OCI-M2 (cell line): ENCODE results near the gene GPR108.
"Not testable (repeated sequence)": the region's sequence is repeated elsewhere in the genome, so short reads cannot be mapped to it uniquely, and the experiment has no call there.

ENCODE experiments used
- DNase-seq: peaks from one replicate; lab custom pipeline; 2025; ENCODE audit not compliant: unreplicated experiment; lab: John Stamatoyannopoulos, UW

Gene GPR108

GRCh38 chr19:6761053-6761676 is 23.8 kb upstream of the GPR108 start:
- DNase-seq = no peak

DNA sequence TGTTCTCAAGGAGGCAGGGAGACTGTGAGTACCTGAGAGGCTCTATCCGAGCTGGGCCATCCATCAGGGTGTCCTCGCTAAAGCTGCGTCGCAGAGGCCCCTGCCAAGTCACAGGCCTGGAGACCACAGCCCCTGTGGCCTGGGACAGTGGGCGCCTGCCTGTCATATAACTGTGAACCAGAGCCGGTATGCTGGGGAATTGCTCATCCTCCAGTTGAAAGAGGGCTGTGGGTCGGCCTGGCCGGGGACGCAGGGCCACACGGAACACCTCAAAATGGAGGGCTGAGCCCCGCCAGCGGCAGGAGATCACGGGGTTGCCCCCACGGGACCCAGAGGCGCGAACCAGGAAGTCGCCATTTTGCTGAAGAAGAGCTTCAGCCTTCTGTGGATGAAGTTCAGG is 23.2 kb upstream of the GPR108 start:
- no peak for DNase-seq

GRCh38 chr19:6754653-6755463 is 17.5 kb upstream of the GPR108 start:
- no peak for DNase-seq

- DNase-seq = no peak
Observed at GRCh38 chr19:6754136-6754535, 16.8 kb upstream of the GPR108 start.

DNA sequence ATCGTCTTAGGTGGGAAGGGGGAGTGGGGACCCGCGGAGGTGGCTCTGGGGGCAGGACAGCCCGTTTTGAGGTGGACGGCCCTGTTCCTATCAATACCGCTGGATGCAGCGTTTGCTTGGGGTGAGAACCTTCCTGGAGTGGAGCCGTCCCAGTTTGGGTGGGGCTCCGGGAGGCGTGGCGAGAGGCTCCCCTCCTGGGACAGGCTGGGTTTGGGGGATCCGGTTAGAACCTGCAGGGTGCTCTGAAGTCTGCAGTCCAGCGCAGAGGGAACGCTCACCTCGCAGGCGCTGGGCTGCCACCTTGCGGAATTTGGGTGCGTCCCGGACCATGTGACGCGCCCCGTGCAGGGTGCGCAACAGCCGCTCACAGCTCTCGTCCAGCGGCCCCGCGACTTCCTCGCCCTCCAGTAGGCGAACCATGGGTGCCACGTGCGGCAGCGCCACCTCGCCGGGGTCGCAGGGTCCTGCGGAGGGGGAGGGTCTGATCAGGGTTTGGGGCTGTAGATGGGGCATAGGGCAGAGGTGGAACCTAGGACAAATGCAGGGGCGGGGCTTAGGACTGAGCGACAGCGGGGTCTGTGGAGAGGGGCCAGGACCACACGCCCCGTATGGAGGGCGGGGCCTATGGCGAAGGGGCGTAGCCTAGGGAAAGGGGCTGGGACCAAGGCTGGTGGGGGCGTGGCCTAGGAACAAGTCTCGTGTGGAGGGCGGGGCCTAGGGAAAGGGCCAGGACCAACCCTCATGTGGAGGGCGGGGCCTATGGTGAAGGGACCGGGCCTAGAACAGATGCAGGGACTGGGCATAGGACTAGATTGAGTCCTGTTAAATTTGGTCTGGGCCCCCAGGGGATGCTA is 16.0 kb upstream of the GPR108 start:
- peak; percentile 68 for DNase-seq

- DNase-seq = no peak
Observed at GRCh38 chr19:6752256-6753177, 15.1 kb upstream of the GPR108 start.

DNA sequence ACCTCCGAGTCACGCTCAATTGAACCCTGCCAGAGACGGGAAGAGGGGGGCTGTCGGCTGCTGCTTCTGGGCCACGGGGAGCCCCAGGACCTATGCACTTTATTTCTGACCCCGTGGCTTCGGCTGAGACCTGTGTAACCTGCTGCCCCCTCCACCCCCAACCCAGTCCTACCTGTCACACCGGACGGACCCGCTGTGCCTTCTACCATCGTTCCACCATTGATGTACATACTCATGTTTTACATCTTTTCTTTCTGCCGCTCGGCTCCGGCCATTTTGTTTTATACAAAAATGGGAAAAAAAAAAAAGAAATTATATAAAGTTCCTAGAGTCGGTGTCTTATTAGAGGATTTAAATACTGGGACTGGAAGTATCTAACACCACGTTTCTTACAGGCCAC is 13.8 kb upstream of the GPR108 start:
- DNase-seq = no peak

DNA sequence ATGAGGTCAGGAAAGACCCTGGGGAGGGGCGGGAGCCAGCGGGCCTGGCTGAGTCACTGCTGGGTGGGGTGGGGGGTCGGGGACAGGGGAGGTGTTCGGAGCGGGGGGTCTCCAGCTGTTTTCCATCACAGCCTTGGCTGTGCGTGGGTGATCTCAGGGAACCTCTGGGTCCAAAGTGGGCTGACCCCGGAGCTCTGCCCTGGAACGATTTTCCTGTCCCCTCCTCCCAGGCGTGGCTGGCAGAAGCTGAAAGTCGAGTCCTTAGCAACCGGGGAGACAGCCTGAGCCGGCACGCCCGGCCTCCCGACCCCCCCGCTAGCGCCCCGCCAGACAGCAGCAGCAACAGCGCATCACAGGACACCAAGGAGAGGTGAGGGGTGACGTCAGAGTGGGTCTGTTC is 12.7 kb upstream of the GPR108 start:
- DNase-seq = no peak

GRCh38 chr19:6748543-6748942 is 11.2 kb upstream of the GPR108 start:
- DNase-seq = not testable (repeated sequence)

DNA sequence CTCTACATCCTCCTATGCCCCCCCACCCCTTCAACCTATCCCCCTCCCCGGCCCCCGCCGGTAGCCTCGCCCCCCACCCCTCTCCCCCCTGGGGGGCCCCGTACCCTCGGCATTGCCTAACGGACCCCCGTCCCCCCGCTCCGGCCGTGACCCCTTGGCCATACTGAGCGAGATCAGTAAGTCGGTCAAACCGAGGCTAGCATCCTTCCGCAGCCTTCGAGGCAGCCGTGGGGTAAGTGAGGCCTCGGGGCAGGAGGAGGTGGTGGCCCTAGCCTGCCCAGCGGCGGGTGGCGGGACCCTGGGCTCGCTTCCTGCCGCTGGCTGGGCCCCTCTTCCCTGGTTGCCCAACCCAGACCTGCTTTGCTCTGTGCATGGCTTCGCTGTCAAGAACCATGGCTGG is 8.6 kb upstream of the GPR108 start:
- DNase-seq = no peak

DNA sequence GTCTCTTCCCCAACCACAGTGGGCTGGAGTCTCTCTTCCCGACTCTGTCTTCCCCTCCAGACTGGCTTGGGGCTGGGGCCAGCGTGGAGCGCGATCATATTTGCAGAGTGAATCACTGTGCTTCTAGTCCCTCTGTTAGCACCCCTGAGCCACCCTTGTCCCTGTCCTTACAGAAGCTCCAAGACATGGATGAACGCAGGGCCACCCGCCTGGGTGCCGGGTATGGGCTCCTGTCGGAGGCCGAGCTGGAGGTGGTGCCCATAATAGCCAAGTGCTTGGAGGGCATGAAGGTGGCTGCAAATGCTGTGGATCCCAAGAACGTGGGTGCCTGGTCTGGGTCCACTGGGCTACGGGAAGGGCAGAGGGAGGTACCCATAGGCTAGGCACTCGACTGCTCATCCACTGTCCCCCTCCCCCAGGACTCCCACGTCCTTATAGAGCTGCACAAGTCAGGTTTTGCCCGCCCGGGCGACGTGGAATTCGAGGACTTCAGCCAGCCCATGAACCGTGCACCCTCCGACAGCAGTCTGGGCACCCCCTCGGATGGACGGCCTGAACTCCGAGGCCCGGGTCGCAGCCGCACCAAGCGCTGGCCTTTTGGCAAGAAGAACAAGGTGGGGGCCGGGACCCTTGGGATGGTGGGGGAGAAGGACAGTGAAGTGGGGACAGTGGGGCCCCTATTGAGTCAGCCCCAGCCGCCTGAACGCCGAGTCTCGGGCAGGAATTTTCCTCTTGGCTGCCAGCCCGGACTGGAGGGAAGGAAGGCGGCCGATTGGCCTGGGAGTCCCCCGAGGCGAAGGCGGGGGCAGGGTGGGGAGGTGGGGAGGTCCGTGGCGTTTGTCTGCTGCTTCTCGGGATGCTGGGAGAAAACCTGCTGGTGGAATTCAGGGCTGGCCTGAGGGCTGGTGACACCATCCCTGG is 7.3 kb upstream of the GPR108 start:
- DNase-seq = no peak

- DNase-seq = no peak
Observed at GRCh38 chr19:6743714-6744380, 6.5 kb upstream of the GPR108 start.

- no peak for DNase-seq
Observed at GRCh38 chr19:6743066-6743465, 5.7 kb upstream of the GPR108 start.

DNA sequence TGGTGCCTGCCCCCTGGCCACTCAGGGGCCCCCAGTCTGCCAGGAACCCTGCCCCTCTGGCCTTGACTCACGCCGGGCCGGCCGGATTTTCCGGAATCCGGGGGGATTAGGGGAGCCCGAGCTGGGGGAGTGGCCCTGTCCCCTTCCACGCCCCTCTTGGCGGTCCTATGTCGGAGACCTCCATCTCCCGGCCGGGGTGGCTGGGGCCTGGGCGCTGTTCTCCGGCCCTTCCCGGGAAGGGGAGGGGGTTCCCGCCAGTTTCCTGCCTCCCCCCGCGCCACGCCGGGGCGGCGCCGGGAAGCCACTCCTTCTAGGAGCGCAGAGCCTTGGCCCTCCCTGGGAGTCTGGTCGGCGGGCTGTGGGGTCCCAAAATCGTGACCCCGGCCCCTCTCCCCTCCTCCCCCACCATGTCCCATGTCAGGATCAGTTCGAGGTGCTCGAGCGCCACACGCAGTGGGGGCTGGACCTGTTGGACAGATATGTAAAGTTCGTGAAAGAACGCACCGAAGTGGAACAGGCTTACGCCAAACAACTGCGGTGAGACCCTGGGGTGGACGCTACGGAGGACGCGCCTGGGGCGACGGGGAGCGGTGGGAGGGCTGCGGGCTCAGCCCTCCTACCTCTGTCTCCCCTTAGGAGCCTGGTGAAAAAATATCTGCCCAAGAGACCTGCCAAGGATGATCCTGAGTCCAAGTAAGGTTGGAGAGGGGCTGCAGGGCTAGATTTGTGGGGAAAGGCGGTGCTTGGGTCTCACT is 3.4 kb upstream of the GPR108 start:
- DNase-seq = no peak

DNA sequence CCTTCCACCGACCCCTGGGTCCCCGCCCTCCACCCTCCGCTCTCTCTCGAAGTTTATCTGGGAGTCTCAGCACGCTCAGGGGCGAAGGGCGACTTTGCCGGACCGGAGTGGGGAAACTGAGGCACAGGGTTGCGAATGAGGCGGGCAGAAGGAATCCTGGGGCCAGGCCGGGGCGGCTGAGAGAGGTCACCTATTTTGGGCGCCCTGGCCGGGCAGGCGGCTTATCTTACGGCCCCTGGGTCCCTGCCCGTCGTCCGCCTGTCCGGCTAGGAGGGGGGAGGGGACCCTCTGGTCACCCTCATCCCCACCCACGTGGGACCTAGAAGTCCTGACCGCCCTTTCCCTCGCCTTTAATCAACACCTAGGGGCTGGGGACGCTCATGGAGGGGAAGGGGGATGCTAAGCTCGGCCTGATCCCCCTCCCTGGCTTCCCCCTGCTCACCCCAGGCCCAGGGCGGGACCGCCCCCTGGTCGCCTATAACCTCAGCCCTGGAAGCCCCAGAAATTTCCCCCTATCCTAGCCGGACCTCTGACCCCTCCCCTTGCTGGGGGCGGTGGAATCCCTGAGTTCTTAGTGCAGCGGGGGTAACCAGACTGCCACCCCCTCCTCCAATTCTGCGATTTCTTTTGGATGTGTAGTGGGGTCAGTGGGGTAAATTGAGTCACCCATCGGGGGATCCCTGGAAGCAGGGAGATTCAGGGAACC is 2.7 kb upstream of the GPR108 start:
- DNase-seq = no peak

DNA sequence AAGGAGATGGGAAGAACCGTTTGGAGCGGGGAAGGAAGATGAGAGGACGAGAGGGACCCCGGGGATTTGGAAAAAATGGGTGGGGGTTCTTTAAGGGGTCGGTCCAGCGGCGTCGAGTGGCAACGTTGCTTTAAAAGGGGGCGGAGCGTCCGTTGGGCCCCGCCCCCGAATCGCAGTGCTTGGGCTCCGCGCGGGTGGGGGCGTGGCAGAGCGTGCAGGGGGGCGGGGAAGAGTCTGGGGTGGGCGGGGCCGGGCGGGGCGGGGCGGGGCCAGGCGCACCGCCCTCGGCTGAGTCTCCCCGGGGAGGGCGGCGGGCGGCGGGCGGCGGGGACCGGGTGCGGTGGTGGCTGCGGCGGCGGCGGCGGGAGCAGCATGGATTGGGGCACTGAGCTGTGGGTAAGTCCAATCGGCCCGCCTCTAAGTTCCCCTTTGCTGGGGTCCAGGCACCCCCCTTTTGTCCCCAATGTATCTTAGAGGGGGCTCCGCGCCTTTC is 2.1 kb upstream of the GPR108 start, which contains the start of gene TRIP10:
Gene TRIP10 (plus strand): TSS at position 291 of the 493 bp plus-strand sequence. CDS start 82 bp downstream, at position 373.
- no peak for DNase-seq

- peak; percentile 74 for DNase-seq
Observed at GRCh38 chr19:6738787-6739389, 1.5 kb upstream of the GPR108 start.
